Osteocyte (in vitro differentiated cells): Measurements from ENCODE around the gene ALDH4A1. TPM values are rescaled to one million over a fixed set of nuclear protein-coding genes. Genes with fewer than 3 reads are reported as not detected.

Experiments used
- DNase-seq: peaks from one replicate; pipeline ENCODE4 v3.0.0; 2021; ENCODE audit warnings: mixed read lengths; ENCODE audit not compliant: unreplicated experiment; ENCODE audit errors: extremely low spot score
- H3K27ac Mint-ChIP-seq: one replicate; pipeline ENCODE4 v1.8.0; 2021; ENCODE audit warnings: mild to moderate bottlenecking, mixed read lengths; ENCODE audit not compliant: unreplicated experiment
- H3K27me3 Mint-ChIP-seq: one replicate; pipeline ENCODE4 v1.8.0; 2021; ENCODE audit warnings: mixed read lengths; ENCODE audit not compliant: unreplicated experiment
- H3K36me3 Mint-ChIP-seq: one replicate; pipeline ENCODE4 v1.8.0; 2021; ENCODE audit warnings: mixed read lengths; ENCODE audit not compliant: unreplicated experiment
- H3K4me1 Mint-ChIP-seq: one replicate; pipeline ENCODE4 v1.8.0; 2021; ENCODE audit warnings: mixed read lengths; ENCODE audit not compliant: unreplicated experiment
- H3K4me3 Mint-ChIP-seq: one replicate; pipeline ENCODE4 v1.8.0; 2021; ENCODE audit warnings: mild to moderate bottlenecking, moderate library complexity, mixed read lengths; ENCODE audit not compliant: unreplicated experiment
- H3K9me3 Mint-ChIP-seq: one replicate; pipeline ENCODE4 v1.8.0; 2021; ENCODE audit warnings: mixed read lengths; ENCODE audit not compliant: unreplicated experiment
- total RNA-seq: library from RNA; stranded (reverse); gene quantifications from 2 replicates; pipeline ENCODE4 v1.2.1, GENCODE V29; 2021
- TF ChIP-seq, protein P1 (sequence below): fragments of 200-600 bp; sonication (generic); IDR thresholded peaks from 2 replicates; pipeline ENCODE4 v1.5.0; 2021; ENCODE audit warnings: antibody characterized with exemption, mild to moderate bottlenecking, moderate library complexity

Gene ALDH4A1
- total RNA-seq, 1 donor from 2014 or later, result 13.8 TPM

DNA sequence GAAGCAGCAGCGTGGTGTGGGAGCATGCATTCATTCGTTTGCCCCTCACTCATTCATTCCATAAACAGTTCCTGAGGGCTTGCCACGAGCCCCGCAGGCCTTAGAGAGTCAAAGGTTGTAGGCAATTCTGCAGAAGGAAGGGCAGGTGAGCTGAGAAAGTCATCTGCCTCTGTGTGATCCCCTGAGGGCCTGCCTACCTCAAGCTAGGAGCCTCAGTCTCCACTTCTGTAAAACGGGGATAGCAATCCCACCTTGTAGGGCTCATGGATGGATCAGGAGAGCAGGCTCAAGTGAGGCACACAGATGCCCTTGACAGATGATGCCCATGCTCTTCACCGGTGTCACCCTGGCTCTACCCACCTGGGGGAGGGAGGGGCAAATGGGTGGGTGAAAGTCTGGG lies 26.6 kb upstream of the ALDH4A1 start:
- H3K36me3 Mint-ChIP-seq, result no peaks in the 10 kb centered on the region
- no peak overlapping the region for H3K27ac Mint-ChIP-seq
- TF ChIP-seq, protein P1, sequence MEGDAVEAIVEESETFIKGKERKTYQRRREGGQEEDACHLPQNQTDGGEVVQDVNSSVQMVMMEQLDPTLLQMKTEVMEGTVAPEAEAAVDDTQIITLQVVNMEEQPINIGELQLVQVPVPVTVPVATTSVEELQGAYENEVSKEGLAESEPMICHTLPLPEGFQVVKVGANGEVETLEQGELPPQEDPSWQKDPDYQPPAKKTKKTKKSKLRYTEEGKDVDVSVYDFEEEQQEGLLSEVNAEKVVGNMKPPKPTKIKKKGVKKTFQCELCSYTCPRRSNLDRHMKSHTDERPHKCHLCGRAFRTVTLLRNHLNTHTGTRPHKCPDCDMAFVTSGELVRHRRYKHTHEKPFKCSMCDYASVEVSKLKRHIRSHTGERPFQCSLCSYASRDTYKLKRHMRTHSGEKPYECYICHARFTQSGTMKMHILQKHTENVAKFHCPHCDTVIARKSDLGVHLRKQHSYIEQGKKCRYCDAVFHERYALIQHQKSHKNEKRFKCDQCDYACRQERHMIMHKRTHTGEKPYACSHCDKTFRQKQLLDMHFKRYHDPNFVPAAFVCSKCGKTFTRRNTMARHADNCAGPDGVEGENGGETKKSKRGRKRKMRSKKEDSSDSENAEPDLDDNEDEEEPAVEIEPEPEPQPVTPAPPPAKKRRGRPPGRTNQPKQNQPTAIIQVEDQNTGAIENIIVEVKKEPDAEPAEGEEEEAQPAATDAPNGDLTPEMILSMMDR, result no peak
- no peak overlapping the region for H3K4me3 Mint-ChIP-seq
- H3K4me1 Mint-ChIP-seq, result peaks cover 47% of the 10 kb centered on the region
- no peaks in the 10 kb centered on the region for H3K27me3 Mint-ChIP-seq
- no peak for DNase-seq
- no peaks in the 10 kb centered on the region for H3K9me3 Mint-ChIP-seq

DNA sequence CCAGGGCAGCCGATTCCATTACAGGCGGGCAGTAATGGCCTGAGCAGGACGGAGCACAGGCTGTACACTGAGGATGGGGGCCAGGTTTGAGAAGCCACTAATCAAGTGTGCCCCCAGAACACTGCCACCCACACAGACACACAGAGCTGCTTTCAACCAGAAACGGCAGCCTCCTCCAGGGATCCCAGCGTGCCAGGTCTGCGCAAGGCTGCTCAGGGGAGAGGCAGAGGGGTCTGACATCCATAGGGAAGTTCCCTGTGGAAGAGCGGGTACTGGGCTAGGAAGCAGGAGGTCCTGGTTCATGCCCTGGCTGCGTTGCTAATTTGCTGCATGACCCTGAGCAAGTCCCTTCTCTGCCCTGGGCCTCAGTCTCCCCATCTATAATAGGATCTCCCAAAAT lies 26.1 kb upstream of the ALDH4A1 start:
- H3K27me3 Mint-ChIP-seq, result no peaks in the 10 kb centered on the region
- no peaks in the 10 kb centered on the region for H3K36me3 Mint-ChIP-seq
- TF ChIP-seq, protein P1, result no peak
- DNase-seq, result no peak
- H3K4me1 Mint-ChIP-seq, result peaks cover 52% of the 10 kb centered on the region
- H3K4me3 Mint-ChIP-seq, result no peak overlapping the region
- H3K9me3 Mint-ChIP-seq, result no peaks in the 10 kb centered on the region
- H3K27ac Mint-ChIP-seq, result peak overlapping the region; percentile 64

DNA sequence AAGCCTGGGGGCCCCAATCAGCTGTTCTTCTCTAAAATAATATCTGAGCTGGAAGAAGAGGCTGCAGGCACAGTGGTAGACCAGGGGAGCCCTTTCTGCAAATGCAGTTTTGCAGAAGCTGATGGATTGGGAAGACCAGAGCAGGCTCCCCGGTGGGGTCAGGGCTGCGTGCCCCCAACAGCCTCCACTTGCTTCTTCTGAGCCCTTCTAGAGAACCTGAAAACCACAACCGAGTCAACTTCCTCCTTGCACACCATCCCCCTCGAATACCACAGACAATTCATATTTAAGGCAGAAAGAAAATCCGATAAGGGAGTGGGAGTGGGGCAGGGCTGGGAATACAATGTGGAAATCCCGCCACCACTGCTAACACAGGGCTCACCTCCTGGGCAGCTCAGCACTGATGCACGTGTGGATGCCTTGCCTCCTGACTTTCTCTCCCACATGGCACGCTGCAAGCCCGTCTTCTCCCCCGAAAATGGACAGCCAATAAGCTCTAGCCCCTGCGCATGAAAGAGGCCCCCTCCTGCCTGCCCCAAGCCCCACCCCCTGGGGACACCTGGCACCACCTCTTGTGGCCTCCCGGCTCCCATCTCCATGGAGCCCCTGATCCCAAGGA lies 25.4 kb upstream of the ALDH4A1 start:
- Mint-ChIP-seq H3K9me3 (no peaks in the 10 kb centered on the region), H3K4me1 (peaks cover 53% of the 10 kb centered on the region), H3K36me3 (no peaks in the 10 kb centered on the region), H3K27me3 (no peaks in the 10 kb centered on the region), H3K4me3 (no peak overlapping the region), H3K27ac (peak overlapping the region; percentile 64)
- DNase-seq, result no peak
- TF ChIP-seq, protein P1, result no peak

DNA sequence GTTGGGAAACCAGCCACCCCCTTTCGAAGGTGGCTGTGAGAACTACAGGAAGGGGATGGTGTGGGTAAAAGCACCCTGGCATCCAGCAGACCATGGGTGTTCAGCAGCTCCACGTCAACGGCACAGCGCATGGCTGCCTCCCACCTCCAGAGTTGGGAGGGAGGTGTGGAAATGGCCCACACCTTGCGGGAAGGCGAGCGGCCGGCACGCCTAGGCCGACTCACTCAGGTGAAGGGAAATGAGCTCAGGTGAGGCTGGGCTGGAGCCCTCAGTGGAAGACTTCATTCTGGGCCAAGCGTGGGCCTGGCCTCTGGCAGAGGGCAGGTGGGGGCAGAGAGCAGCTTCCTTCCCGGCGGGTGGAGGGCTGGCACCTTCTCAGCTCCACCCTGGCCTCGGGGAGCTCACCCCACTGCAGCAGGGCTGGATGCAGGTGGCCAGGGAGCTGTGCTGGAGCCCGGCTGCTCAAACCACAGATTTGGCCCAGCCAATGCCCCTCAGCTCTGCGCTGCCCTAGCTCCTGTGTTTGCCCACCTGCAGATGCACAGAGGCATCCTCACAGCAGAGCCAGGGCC lies 24.8 kb upstream of the ALDH4A1 start:
- DNase-seq, result no peak
- H3K27ac Mint-ChIP-seq, result peak overlapping the region; percentile 91
- TF ChIP-seq, protein P1, result no peak
- no peaks in the 10 kb centered on the region for H3K9me3 Mint-ChIP-seq
- no peak overlapping the region for H3K4me3 Mint-ChIP-seq
- H3K4me1 Mint-ChIP-seq, result peaks cover 53% of the 10 kb centered on the region
- H3K27me3 Mint-ChIP-seq, result no peaks in the 10 kb centered on the region
- H3K36me3 Mint-ChIP-seq, result no peaks in the 10 kb centered on the region

DNA sequence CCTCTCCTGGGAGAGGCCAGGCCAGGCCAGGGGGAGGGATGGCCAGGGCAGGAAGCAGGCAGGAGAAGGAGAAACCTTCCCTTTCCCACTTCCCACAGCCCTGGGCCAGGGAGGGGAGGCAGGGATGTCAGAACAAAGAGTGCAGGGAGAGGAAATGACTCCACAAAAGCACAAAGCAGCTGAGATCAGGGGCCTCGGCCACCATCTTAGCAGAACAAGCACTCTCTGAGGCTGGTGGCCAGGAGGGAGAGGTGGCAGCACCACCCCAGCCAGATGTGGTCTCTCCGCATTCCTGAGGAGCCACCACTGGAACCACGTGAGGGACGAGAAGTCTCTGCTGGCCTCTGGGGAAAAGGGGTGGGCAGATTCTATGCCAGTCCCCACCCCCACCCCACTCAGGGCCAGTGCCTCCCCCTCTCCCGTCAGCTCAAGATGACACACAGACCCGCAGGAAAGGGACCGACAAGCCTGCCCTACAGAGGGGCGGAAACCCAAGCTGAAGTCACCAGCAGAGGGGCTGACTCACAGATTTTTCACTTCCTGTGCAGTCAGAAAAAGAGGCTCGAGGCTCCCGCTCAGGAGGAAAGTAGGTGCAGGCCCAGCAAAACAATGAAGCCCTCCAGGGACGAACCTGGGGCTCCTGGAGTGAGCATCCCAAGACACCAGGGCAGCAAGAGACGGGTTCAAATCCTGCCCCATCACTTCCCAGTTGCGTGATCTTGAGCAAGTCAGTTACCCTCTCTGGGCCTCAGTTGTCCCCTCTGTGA lies 24.1 kb upstream of the ALDH4A1 start:
- Mint-ChIP-seq H3K4me3 (no peak overlapping the region), H3K27ac (peak overlapping the region; percentile 91)

More for the DNA sequence above, 24.1 kb upstream of the ALDH4A1 start:
- no peak for DNase-seq
- TF ChIP-seq, protein P1, result no peak
- Mint-ChIP-seq H3K9me3 (no peaks in the 10 kb centered on the region), H3K27me3 (no peaks in the 10 kb centered on the region), H3K4me1 (peaks cover 58% of the 10 kb centered on the region), H3K36me3 (no peaks in the 10 kb centered on the region)
